Measurements from ENCODE around the gene ABLIM3.
A peak's percentile ranks its signal among the peaks of the same experiment; 100 is the strongest.

- TF ChIP-seq CTCF (IDR thresholded peaks at IDR 0.05) (peak in 1 of 12 donors; percentile 22), POLR2A (IDR thresholded peaks at IDR 0.05) (no peak)
Observed at GRCh38 chr5:149238540-149238939, 97.2 kb downstream of the ABLIM3 start.
